Measurements from ENCODE around the gene CIB4. TPM values are rescaled to one million over a fixed set of nuclear protein-coding genes. Genes with fewer than 3 reads are reported as not detected.

CIB4 gene
- total RNA-seq, 4 donors from 2014 or later = not detected

- TF ChIP-seq EP300 (IDR thresholded peaks at IDR 0.05; ENCODE audit: low read depth) (no peak), POLR2A (IDR thresholded peaks at IDR 0.05) (no peak), POLR2AphosphoS5 (IDR thresholded peaks at IDR 0.05) (no peak), CTCF (IDR thresholded peaks at IDR 0.05) (no peak)
- in situ Hi-C loops (cut with MboI; ENCODE audit: low pct_ligation_motif_present in 1 of 4, low pct_unique_long_range_greater_than_20kb in 1 of 4, low sequenced_read_pairs in 3 of 4) = loop anchor here in 1 of 4 donors (25.0 kb wide), 1 partner anchor 123 kb away; no protein-coding TSS in a partner anchor
- Histone ChIP-seq H3K4me3 (no peak overlapping the region), H3K27me3 (no peaks in the 10 kb centered on the region), H3K27ac (peak overlapping the region in 2 of 4 donors; percentile 17 to 37), H3K36me3 (no peaks in the 10 kb centered on the region), H3K4me1 (peaks cover 0 to 35% (median 11%) of the 10 kb centered on the region in 4 donors), H3K9me3 (no peaks in the 10 kb centered on the region)
- 61 to 70% methylated on average over 4 to 18 of the region's 18 CpGs for WGBS, 2 donors (ENCODE audit: low coverage in 1 of 2)
- intact Hi-C loops (cut with DNase I; ENCODE audit: low total_unique reads) = no loop called here
- DNase-seq = no peak
Observed at GRCh38 chr2:26614216-26615138, 26.7 kb downstream of the CIB4 start.

GRCh38 chr2:26613241-26614215 is 27.6 kb downstream of the CIB4 start:
- no peak for DNase-seq
- Histone ChIP-seq H3K27ac (peak overlapping the region in 2 of 4 donors; percentile 17 to 37), H3K36me3 (no peaks in the 10 kb centered on the region), H3K27me3 (no peaks in the 10 kb centered on the region), H3K4me3 (no peak overlapping the region), H3K9me3 (no peaks in the 10 kb centered on the region), H3K4me1 (peaks cover 0 to 35% (median 11%) of the 10 kb centered on the region in 4 donors)
- in situ Hi-C loops (cut with MboI; ENCODE audit: low pct_ligation_motif_present in 1 of 4, low pct_unique_long_range_greater_than_20kb in 1 of 4, low sequenced_read_pairs in 3 of 4) (loop anchor here in 1 of 4 donors (25.0 kb wide), 1 partner anchor 124 kb away; no protein-coding TSS in a partner anchor), intact Hi-C loops (cut with DNase I; ENCODE audit: low total_unique reads) (no loop called here)
- 65 to 80% methylated on average over 1 to 13 of the region's 13 CpGs for WGBS, 2 donors (ENCODE audit: low coverage in 1 of 2)
- TF ChIP-seq POLR2AphosphoS5 (IDR thresholded peaks at IDR 0.05) (no peak), EP300 (IDR thresholded peaks at IDR 0.05; ENCODE audit: low read depth) (no peak), POLR2A (IDR thresholded peaks at IDR 0.05) (no peak), CTCF (IDR thresholded peaks at IDR 0.05) (no peak)

GRCh38 chr2:26612522-26613240 is 28.5 kb downstream of the CIB4 start:
- Histone ChIP-seq H3K36me3 (no peaks in the 10 kb centered on the region), H3K9me3 (no peaks in the 10 kb centered on the region), H3K27ac (peak overlapping the region in 2 of 4 donors; percentile 21 to 37), H3K27me3 (no peaks in the 10 kb centered on the region), H3K4me1 (peaks cover 0 to 35% (median 11%) of the 10 kb centered on the region in 4 donors), H3K4me3 (no peak overlapping the region)
- WGBS, 2 donors (ENCODE audit: low coverage in 1 of 2) = 44% methylated on average over 8 of the region's 8 CpGs; no CpG with 5 or more reads in 1 of the 2 donors
- intact Hi-C loops (cut with DNase I; ENCODE audit: low total_unique reads) (no loop called here), in situ Hi-C loops (cut with MboI; ENCODE audit: low pct_ligation_motif_present in 1 of 4, low pct_unique_long_range_greater_than_20kb in 1 of 4, low sequenced_read_pairs in 3 of 4) (loop anchor here in 1 of 4 donors (25.0 kb wide), 1 partner anchor 125 kb away; no protein-coding TSS in a partner anchor)
- peak; percentile 34 for DNase-seq
- no peak for TF ChIP-seq POLR2AphosphoS5 (IDR thresholded peaks at IDR 0.05)
- no peak for TF ChIP-seq CTCF (IDR thresholded peaks at IDR 0.05)
- no peak for TF ChIP-seq POLR2A (IDR thresholded peaks at IDR 0.05)

Measured in transverse colon (tissue), 4 donors.